Panc1 (cell line): ENCODE data around the gene GMDS. TPM values are rescaled to one million over a fixed set of nuclear protein-coding genes. Genes with fewer than 3 reads are reported as not detected.

ENCODE experiments used
- ATAC-seq: fragments of 200-7000 bp; cut with Tn5 transposase; 2 replicates; pipeline ENCODE4 v1.9.1; 2020; ENCODE audit warnings: mild to moderate bottlenecking, moderate library complexity
- BruUV-seq: library from RNA; stranded (reverse); fragments of 400-500 nt; replicated peaks from 2 replicates; lab custom pipeline; 2021; lab: Mats Ljungman, UMichigan
- CTCF ChIA-PET: fragments of 300-600 bp; sonication (Branson Sonifier 250); formaldehyde crosslinking; loops from one replicate; lab custom pipeline; 2022; ENCODE audit warnings: antibody characterized with exemption; lab: Charles Lee
- POLR2A ChIA-PET: fragments of 300-600 bp; sonication (Branson Sonifier 250); formaldehyde crosslinking; loops from one replicate; lab custom pipeline; 2022; ENCODE audit warnings: antibody characterized with exemption; lab: Charles Lee
- DNase-seq: peaks from one replicate; pipeline ENCODE4 v3.0.0-alpha.2; 2010; ENCODE audit warnings: low read depth, low spot score
- H3K27ac ChIP-seq: 2 replicates; pipeline ENCODE4 v1.5.1; 2011; ENCODE audit warnings: mild to moderate bottlenecking, low read length, inconsistent platforms
- H3K27me3 ChIP-seq: fragments of 200-500 bp; sonication (Bioruptor generic); 2 replicates; pipeline ENCODE4 v1.6.0; 2014; ENCODE audit warnings: low read length, inconsistent platforms; ENCODE audit not compliant: control insufficient read depth, insufficient read depth
- H3K36me3 ChIP-seq: fragments of 200-500 bp; sonication (Bioruptor generic); 2 replicates; pipeline ENCODE4 v1.5.1; 2014; ENCODE audit warnings: inconsistent platforms, mild to moderate bottlenecking, low read length, moderate library complexity; ENCODE audit not compliant: control insufficient read depth, insufficient read depth
- H3K4me1 ChIP-seq: 2 replicates; pipeline ENCODE4 v1.5.1; 2011; ENCODE audit warnings: inconsistent platforms, mild to moderate bottlenecking, low read length, moderate library complexity; ENCODE audit not compliant: control insufficient read depth, insufficient read depth
- H3K4me3 ChIP-seq, 2 experiments: 2 replicates each; pipeline ENCODE4 v1.5.1; 2011 to 2012; ENCODE audit warnings: low read depth in 2 of 2, low read length in 2 of 2, mild to moderate bottlenecking in 2 of 2, inconsistent platforms in 1 of 2, moderate library complexity in 1 of 2
- H3K9me3 ChIP-seq: fragments of 200-500 bp; sonication (Bioruptor generic); 2 replicates; pipeline ENCODE4 v1.5.1; 2014; ENCODE audit warnings: low read depth, mild to moderate bottlenecking, inconsistent platforms, low read length, moderate library complexity; ENCODE audit not compliant: control insufficient read depth, insufficient read depth
- CTCF ChIP-seq: fragments of 450-650 bp; IDR thresholded peaks from 2 replicates; pipeline ENCODE4 v1.5.1; 2017; ENCODE audit warnings: mild to moderate bottlenecking
- POLR2AphosphoS5 ChIP-seq: IDR thresholded peaks from 2 replicates; pipeline ENCODE4 v1.6.1; 2012; ENCODE audit warnings: mild to moderate bottlenecking, low read depth, low read length, moderate library complexity
- REST ChIP-seq, 2 experiments: IDR thresholded peaks; 2 replicates each; pipeline ENCODE4 v1.6.1; 2011 to 2012; ENCODE audit warnings: low read depth in 2 of 2, control low read depth in 1 of 2, low read length in 1 of 2, mild to moderate bottlenecking in 1 of 2, moderate library complexity in 1 of 2; ENCODE audit not compliant: insufficient read depth in 1 of 2
- SIN3A ChIP-seq: IDR thresholded peaks from 2 replicates; pipeline ENCODE4 v1.6.1; 2012; ENCODE audit warnings: low read depth, mild to moderate bottlenecking, low read length, moderate library complexity, borderline replicate concordance; ENCODE audit not compliant: insufficient read depth
- TCF7L2 ChIP-seq: IDR thresholded peaks from 2 replicates; pipeline ENCODE4 v1.6.1; 2011; ENCODE audit warnings: mild to moderate bottlenecking, low read depth, low read length, inconsistent platforms
- in situ Hi-C: cut with HindIII; loops from 2 replicates; pipeline ENCODE4 v1.10.0; 2016; ENCODE audit warnings: low sequenced_read_pairs, low pct_unique_long_range_greater_than_20kb
- intact Hi-C: fragments of 100-400 bp; cut with micrococcal nuclease; formaldehyde crosslinking; loops from one replicate; pipeline ENCODE4 v1.10.0; 2022; ENCODE audit not compliant: unreplicated experiment
- total RNA-seq: library from RNA; stranded (reverse); gene quantifications from one replicate; pipeline ENCODE4 v1.2.1, GENCODE V29; 2021; ENCODE audit not compliant: unreplicated experiment

GMDS gene
- total RNA-seq, 1 experiment from 2014 or later = 9.8 TPM

- no peaks in the 10 kb centered on the region for H3K36me3 ChIP-seq
- H3K4me1 ChIP-seq = no peaks in the 10 kb centered on the region
- in situ Hi-C loops (no loop called here), intact Hi-C loops (no loop called here)
- no peak overlapping the region for H3K27ac ChIP-seq
- ChIA-PET POLR2A (no interaction called here), CTCF (no interaction called here)
- no TSS peak for BruUV-seq
- DNase-seq (no peak), ATAC-seq (no peak)
- TF ChIP-seq REST (IDR thresholded peaks at IDR 0.05; ENCODE audit: insufficient read depth in 1 of 2, low read depth in 2 of 2, low read length in 1 of 2) (no peak), SIN3A (no peak), POLR2AphosphoS5 (no peak), TCF7L2 (no peak), CTCF (no peak)
- H3K27me3 ChIP-seq = no peaks in the 10 kb centered on the region
- no peaks in the 10 kb centered on the region for H3K9me3 ChIP-seq
- H3K4me3 ChIP-seq = no peak overlapping the region
Observed at GRCh38 chr6:1625794-1626435, 619.5 kb downstream of the GMDS start.

- no TSS peak for BruUV-seq
- no peaks in the 10 kb centered on the region for H3K27me3 ChIP-seq
- H3K9me3 ChIP-seq = no peaks in the 10 kb centered on the region
- H3K36me3 ChIP-seq = no peaks in the 10 kb centered on the region
- TF ChIP-seq SIN3A (no peak), CTCF (no peak)
- no peaks in the 10 kb centered on the region for H3K4me1 ChIP-seq
- no peak for ATAC-seq
- in situ Hi-C loops = no loop called here
- ChIA-PET CTCF (interaction anchor here (0.6 kb wide), 1 partner anchor 463 kb away, joined by 10 read pairs; no protein-coding TSS in a partner anchor), POLR2A (interaction anchor here (1.0 kb wide), 1 partner anchor 14 kb away, joined by 6 read pairs; no protein-coding TSS in a partner anchor)
- no peak for DNase-seq
- H3K4me3 ChIP-seq = no peak overlapping the region
- H3K27ac ChIP-seq = no peak overlapping the region
- intact Hi-C loops = no loop called here
Observed at GRCh38 chr6:1624851-1625781, 620.3 kb downstream of the GMDS start.
